GM18498 (cell line): ENCODE results near the gene VPS37B.
"Not testable (repeated sequence)": the region's sequence is repeated elsewhere in the genome, so short reads cannot be mapped to it uniquely, and the experiment has no call there.

Source experiments
- ATAC-seq: cut with Tn5 transposase; IDR thresholded peaks from one replicate; pipeline ENCODE4 v1.9.1; 2021; ENCODE audit warnings: mild to moderate bottlenecking, moderate library complexity; ENCODE audit not compliant: unreplicated experiment

VPS37B gene

GRCh38 chr12:122884860-122885259 lies 11.1 kb downstream of the VPS37B start:
- ATAC-seq: no peak

GRCh38 chr12:122884091-122884826 lies 11.7 kb downstream of the VPS37B start:
- no peak for ATAC-seq

- no peak for ATAC-seq
Measured at GRCh38 chr12:122882908-122883558, 12.9 kb downstream of the VPS37B start.

GRCh38 chr12:122880668-122881067 lies 15.3 kb downstream of the VPS37B start:
- no peak for ATAC-seq

- no peak for ATAC-seq
Measured at GRCh38 chr12:122880155-122880667, 15.7 kb downstream of the VPS37B start.

GRCh38 chr12:122878780-122879612 lies 16.9 kb downstream of the VPS37B start:
- ATAC-seq: no peak

- ATAC-seq: no peak
Measured at GRCh38 chr12:122876731-122877130, 19.2 kb downstream of the VPS37B start.

GRCh38 chr12:122876281-122876680 lies 19.6 kb downstream of the VPS37B start:
- ATAC-seq: not testable (repeated sequence)

- ATAC-seq: peak; percentile 73
Measured at GRCh38 chr12:122875590-122876220, 20.2 kb downstream of the VPS37B start.

- ATAC-seq: no peak
Measured at GRCh38 chr12:122874081-122874480, 21.8 kb downstream of the VPS37B start.

GRCh38 chr12:122873540-122873939 lies 22.4 kb downstream of the VPS37B start:
- no peak for ATAC-seq

GRCh38 chr12:122872815-122873361 lies 23.0 kb downstream of the VPS37B start:
- no peak for ATAC-seq

GRCh38 chr12:122871851-122872780 lies 23.8 kb downstream of the VPS37B start:
- ATAC-seq: no peak

GRCh38 chr12:122870867-122871664 lies 24.9 kb downstream of the VPS37B start:
- no peak for ATAC-seq

- no peak for ATAC-seq
Measured at GRCh38 chr12:122870163-122870842, 25.6 kb downstream of the VPS37B start.

- no peak for ATAC-seq
Measured at GRCh38 chr12:122869207-122869973, 26.5 kb downstream of the VPS37B start.

GRCh38 chr12:122868471-122869177 lies 27.3 kb downstream of the VPS37B start:
- ATAC-seq: no peak
